Activated T-helper 1 cell treated with Interleukin-2 at 50 U/mL for 16 hours (primary cell): ENCODE measurements around the gene SLC27A2.

Experiments used
- DNase-seq: peaks from one replicate; pipeline ENCODE4 v3.0.0-alpha.2; 2020; ENCODE audit warnings: low read depth

The SLC27A2 gene

GRCh38 chr15:50241684-50242450 lies 59.9 kb downstream of the SLC27A2 start:
- no peak for DNase-seq

GRCh38 chr15:50244153-50244552 lies 62.2 kb downstream of the SLC27A2 start:
- DNase-seq = no peak

GRCh38 chr15:50244959-50245624 lies 63.1 kb downstream of the SLC27A2 start:
- DNase-seq = no peak

- no peak for DNase-seq
Measured at GRCh38 chr15:50246631-50247030, 64.6 kb downstream of the SLC27A2 start.

GRCh38 chr15:50247819-50248655 lies 66.0 kb downstream of the SLC27A2 start:
- DNase-seq = no peak

- DNase-seq = no peak
Measured at GRCh38 chr15:50248994-50249582, 67.1 kb downstream of the SLC27A2 start.

- no peak for DNase-seq
Measured at GRCh38 chr15:50249704-50250103, 67.7 kb downstream of the SLC27A2 start.

- no peak for DNase-seq
Measured at GRCh38 chr15:50250760-50251394, 68.9 kb downstream of the SLC27A2 start.

GRCh38 chr15:50251638-50252182 lies 69.7 kb downstream of the SLC27A2 start:
- no peak for DNase-seq

GRCh38 chr15:50252556-50252955 lies 70.6 kb downstream of the SLC27A2 start:
- no peak for DNase-seq

GRCh38 chr15:50256188-50257041 lies 74.4 kb downstream of the SLC27A2 start:
- no peak for DNase-seq

- DNase-seq = no peak
Measured at GRCh38 chr15:50257332-50257731, 75.3 kb downstream of the SLC27A2 start.

GRCh38 chr15:50257924-50258323 lies 75.9 kb downstream of the SLC27A2 start:
- no peak for DNase-seq

- DNase-seq = no peak
Measured at GRCh38 chr15:50259276-50259675, 77.3 kb downstream of the SLC27A2 start.

- no peak for DNase-seq
Measured at GRCh38 chr15:50260969-50261496, 79.0 kb downstream of the SLC27A2 start.

- DNase-seq = no peak
Measured at GRCh38 chr15:50261981-50262380, 80.0 kb downstream of the SLC27A2 start.

- DNase-seq = no peak
Measured at GRCh38 chr15:50262533-50262932, 80.5 kb downstream of the SLC27A2 start.

- DNase-seq = no peak
Measured at GRCh38 chr15:50265620-50266019, 83.6 kb downstream of the SLC27A2 start, which contains the start of gene HDC. Gene HDC (minus strand): TSS chr15:50265726. CDS start chr15:50265623, 103 bp downstream.

GRCh38 chr15:50267577-50267976 lies 85.6 kb downstream of the SLC27A2 start:
- no peak for DNase-seq

GRCh38 chr15:50275091-50275490 lies 93.1 kb downstream of the SLC27A2 start:
- DNase-seq = no peak
